GM15510 (cell line): ENCODE data around the gene MRPL38.

Source experiments
- POLR2A ChIP-seq: IDR thresholded peaks from 3 replicates; pipeline ENCODE4 v1.6.1; 2011; ENCODE audit warnings: borderline replicate concordance; ENCODE audit not compliant: insufficient read length; ENCODE audit errors: extremely low read depth

MRPL38 gene

DNA sequence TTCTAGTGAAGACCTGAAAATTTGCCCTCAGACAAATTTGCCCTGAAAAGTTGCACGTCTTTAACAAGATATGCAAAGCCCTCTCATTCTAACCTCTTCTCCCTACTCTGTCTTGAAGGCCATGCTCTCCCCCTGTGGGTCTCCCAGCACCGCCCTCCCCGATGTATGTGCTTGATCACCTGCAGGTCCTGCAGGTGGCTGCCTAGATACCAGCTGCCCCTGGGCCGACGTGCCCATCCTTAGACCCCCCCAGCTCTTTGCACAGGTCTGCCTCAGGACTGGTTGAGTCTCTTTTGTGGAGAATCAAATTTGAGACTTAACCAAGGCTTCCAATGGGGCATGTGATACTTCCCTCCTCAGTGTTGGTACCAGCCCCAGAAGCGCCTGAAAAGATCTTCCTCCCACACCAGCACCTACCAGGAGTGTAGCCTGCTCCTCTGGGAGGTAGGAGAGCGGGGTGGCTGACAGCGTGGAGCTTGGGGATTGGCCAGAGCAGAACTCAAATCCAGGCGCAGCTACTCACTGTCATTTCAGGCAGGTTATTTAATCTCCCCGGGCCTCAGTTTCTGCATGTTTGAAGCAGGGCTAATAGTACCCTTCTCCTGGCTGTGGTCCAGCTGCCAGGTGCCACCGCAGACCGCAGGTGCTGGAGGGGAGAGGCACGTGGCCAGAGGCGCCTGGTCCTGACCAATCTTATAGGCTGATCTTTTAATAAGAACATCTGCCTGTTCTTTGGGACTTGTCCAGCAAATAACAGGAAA is 4.5 kb upstream of the MRPL38 start:
- no peak for TF ChIP-seq POLR2A

DNA sequence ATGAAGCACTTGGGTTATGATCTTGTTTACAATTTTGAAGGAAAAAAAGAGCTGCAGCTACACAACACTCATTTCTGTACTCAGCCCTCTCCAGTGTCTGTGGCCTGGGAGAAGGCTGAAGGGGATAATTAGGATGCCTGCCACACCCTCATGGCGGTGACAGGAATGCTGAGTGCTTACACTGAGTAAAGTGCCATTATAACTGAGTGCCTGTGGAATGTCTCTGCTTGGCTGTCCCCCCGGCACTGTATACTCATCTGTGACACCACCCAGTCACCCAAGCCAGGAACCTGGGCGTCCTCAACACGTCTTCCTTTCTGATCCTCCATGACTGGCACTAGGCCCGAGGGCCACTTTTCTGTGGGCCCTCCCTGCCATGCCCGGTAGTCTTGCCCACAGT is 3.5 kb upstream of the MRPL38 start:
- TF ChIP-seq POLR2A, result no peak

DNA sequence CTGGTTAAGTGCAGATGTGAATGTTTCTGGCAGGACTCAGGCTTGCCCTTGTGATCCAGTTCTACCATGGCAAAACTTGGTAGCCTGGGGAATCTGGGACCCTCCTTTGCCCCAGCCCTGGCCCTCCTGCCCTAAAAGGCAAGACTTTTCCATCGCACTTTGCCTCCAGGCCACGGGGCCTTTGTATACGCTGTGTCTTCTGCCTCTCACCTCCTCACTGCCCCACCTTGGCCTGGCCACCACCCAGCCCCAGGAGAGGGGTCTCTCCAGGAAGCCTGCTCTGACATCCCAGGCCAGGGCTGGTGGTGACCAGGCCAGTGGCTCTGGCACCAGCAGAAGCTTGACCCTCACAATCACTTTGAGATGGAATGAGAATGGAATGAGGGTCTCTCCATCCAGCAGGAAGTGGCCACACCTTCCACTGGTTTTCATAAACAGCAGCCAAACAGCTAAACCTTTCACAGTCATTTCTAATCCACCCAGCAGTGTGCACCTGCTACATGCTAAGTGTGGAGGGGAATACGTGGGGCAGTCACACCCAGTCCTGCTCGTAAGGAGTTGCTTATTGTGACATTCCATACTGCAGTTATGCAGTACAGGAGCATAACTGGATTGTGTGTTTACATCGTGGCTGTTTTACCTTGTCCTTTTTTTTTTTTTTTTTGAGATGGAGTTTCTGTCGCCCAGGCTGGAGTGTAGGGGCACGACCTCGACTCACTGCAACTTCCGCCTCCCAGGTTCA is 1.6 kb upstream of the MRPL38 start:
- no peak for TF ChIP-seq POLR2A

DNA sequence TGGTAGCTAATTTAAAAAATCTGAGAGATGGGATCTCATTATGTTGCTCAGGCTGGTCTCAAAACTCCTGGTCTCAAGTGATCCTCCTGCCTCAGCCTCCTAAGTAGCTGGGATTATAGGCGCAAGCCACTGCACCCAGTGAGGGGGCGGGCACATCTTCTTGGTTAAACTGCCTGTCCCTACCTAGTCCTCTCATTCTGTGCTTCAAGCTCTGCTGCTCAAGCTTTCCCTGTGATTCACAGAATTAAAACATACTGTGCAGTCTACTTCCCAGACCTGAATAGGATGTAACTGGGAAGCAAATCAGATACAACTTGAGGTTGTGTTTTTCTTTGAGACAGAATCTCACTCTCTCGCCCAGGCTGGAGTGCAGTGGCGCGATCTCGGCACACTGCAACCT is 2.3 kb downstream of the MRPL38 start:
- TF ChIP-seq POLR2A, result no peak

DNA sequence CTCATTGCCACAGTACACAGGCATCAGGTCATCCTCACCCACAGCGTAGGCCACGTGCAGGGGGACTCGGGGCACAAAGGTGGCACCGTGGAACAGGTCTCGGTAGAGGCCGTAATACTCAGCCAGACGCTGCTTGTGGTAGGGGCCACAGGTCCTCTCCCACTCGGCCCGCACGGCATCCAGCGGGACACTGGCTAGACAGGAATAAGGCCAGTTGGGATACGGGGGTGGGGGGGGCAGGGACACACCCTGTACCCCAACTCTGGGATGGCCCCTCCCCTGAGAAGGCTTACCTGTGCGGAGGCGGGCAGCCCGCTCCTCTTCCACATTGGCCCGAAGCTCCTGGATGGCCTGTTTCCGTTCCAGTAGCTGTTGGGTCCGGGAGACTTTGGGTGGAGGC is 3.0 kb downstream of the MRPL38 start:
- no peak for TF ChIP-seq POLR2A

DNA sequence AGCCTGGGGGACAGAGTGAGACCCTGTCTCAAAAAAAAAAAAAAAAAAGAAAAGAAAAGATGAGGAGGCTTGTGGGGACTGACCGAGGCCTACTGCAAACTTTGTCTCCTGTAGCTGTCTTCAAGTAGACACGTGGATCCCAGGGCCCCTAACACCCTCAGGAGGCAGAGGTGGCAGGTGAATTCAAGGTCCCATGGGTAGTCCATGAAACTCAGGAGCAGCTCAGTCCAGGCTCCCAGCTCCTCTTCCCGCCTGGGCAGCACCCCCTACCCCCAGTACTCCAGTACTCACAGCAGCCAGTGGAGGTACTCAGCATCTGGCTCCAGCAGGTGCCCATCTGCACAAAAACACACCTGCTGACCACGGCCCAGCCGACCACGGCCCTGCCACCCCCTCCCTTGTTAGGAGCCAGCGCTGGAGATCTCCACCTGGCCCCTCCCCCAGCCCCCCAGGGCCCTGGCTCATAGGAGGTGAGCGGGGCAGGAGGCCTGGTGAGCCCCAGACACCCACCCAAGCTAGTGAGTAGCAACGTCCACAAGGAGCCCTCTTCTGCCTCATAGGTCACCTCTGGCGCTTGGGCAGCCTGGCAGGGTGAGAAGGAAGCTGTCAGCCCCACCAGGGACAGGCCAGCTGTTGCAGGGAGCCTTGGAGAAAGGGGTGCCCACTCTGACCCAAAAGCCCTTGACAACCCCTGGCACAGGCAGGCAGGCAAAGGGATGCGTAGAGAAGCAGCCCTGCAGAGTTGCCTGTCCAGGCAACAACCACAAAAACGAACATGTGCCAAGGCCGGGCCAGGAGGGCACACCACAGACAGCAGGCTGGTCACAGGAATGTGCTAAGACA is 3.8 kb downstream of the MRPL38 start:
- TF ChIP-seq POLR2A, result no peak

DNA sequence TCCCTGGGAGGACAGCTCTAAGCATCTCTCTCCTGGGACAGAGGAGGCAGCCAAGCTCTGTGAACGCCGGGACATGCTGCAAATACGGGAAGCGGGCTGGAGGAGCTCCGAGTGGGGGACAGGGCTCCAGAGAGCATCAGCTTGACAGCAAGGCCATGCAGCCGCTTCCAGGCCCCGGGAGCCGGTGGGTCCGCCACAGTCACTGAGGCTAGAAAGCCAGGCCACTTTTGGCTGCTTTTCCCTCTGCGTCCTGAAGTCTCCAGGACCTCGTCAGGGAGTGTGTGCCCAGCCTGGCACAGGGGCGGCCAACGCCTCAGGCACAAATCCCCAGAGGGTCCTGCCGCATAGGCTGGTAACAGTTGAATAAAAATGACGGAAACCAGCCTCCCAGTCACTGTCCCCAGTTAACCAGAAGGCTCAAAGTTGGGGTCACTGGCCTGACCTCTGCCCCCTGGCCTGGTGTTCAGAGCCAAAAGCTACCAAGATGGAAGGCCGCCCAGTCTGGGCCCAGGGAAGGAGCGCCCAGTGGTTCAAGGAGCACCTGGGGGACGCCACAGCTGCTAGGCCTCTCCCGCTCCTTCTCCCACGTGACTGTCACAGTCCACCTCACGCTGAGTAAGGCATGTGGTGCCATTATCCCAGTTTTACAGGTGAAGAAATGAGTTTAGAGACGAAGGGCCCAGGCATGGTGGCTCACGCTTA is 4.8 kb downstream of the MRPL38 start:
- no peak for TF ChIP-seq POLR2A

DNA sequence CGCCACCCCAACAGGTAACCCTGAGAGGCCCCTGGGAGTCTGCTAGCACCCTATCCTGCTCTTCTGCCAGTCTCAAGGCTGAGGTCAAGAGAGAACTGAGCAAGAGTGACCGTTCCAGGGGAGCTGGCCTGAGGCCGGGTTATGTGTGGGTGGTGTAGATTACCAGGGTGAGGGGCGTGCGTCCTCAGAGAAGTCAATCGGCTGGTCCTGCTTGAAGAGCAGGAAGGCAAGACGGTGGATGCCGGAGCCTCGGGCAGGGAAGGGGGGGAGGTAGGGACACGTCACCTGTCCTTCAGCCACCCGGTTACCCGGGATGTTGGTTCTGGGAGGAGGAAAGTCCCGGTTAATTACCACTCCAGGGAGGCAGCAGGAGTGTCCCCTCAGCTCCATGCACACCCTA is 5.3 kb downstream of the MRPL38 start:
- TF ChIP-seq POLR2A, result no peak

DNA sequence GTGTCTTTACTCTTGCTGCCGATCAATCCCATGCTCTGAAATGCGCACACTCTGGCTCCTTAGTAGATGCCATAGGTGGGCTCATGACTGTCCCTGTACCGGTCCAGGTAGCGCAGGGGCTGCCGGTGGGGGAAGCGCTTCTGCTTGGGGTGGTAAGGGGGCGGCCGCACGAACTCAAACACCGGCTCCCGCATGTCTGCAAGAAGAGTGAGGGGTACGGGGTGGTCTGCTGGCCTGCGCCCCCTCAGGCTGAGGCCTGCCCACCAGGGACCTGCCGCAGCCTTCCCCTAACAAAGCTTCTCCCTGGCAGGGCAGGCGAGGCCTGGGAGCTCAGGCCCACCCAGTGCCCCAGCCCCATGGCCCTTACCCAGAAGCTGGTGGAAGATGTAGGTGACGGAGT is 5.9 kb downstream of the MRPL38 start:
- TF ChIP-seq POLR2A, result no peak

DNA sequence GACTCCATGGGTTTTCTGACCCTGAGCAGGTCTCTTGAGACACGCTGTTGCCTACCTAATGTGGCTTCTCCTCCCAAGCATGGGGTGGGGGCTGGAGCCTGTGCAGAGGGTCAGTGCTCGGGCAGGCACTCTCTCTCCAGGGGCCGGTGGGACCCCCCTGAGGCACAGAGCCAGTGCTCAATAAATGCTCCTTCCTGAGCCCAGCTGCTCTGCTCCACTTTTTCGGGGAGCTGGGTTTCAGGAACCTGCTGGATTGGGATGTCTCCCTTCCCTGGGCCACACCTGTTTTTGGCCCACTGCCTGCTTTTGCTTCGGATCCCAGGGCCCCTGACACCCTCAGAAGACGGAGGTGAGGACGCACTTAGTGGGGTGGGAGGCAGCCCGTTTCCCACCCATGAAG is 6.6 kb downstream of the MRPL38 start:
- no peak for TF ChIP-seq POLR2A

DNA sequence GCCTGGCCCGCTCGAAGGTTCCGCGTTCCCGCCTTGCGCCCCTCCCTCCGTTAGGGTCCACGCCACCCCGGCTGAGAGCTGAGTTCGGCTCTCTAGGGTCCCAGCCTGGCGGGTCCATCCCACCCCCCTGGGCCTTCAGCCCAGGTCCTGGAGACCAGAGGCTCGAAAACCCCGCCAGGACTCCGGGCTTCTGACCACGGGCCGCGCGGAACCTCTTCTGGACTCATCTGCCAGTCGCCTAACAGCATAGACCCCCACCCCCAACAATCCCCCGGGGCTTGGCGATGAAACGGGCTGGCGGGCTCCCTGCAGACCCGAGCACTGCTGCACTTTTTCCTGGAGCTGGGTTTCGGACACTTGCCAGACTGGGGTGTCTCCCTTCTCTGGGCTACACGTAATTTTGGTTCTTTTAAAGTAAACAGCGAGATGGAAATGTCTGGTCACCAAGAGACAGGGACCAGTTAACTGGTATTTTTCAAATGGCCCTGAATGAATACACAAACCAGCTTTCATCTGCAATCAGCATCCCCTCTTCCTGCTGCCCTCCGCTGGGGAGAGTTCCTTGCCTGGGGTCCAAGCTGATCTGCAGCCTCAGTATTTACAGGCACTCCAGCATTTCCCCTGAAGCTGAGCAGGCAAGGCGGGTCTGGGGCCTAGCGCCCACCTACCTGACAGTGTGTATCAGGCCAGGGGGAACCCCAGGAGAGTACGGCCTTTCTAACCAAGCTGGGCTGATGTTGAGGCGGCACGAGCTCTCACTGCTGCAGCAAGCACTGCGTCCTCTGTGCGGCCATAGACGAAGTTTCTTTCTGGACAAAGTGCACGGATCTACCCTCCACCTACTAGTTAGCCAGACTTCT is 7.3 kb downstream of the MRPL38 start:
- TF ChIP-seq POLR2A, result no peak

DNA sequence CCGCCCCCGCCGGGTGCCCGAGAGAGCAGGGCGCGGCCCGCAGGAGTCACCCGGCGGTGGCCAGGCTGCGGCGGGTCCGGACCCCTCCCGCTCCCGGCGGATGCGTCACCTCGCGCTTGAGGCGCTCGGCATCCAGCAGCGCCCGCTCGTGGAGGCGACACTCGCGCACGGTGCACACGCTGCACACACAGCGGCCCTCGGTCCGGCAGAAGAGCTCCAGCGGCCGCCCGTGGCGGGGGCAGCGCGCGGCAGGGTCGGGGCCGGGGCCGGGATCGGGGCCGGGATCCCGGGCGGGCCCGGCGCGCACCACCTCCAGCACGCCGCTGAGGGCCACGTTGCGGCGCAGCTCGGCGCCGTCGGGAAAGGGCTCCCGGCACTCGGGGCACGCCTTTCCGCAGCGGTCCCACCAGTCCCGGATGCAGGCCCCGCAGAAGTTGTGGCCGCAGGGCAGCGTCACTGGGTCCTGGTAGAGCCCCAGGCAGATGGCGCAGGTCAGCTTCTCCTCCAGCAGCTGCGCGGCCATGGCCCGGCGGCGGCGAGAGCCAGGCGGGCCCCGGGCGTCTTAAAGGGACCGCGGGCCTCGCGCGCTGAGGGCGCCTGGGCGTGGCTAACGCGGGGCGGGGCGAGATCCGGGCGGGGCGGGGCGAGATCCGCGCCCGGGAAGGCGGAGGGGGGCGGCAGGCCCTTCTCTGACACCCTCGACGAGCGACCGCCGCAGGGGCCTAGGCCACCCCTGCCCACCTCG is 8.1 kb downstream of the MRPL38 start, which contains the start of gene TRIM65:
TSS of gene TRIM65 (minus strand) at position 537 of the 745 bp plus-strand sequence. CDS start at position 523, 14 bp downstream.
- TF ChIP-seq POLR2A, result peak; percentile 81
